GM12875 (cell line): ENCODE data around the gene FUBP1.

ENCODE experiments used
- H3K4me3 ChIP-seq: one replicate; pipeline ENCODE4 v1.5.1; 2011; ENCODE audit warnings: low read depth, low read length, control low read depth
- TF ChIP-seq, protein P1 (sequence below): IDR thresholded peaks from 2 replicates; pipeline ENCODE4 v1.5.1; 2011; ENCODE audit warnings: low read depth, mild to moderate bottlenecking, control low read depth, inconsistent platforms, low read length, moderate library complexity, borderline replicate concordance; ENCODE audit not compliant: insufficient read depth

Gene FUBP1

GRCh38 chr1:77976433-77977076 lies 2.3 kb downstream of the FUBP1 start:
- peak overlapping the region; percentile 58 for H3K4me3 ChIP-seq
- TF ChIP-seq, protein P1, sequence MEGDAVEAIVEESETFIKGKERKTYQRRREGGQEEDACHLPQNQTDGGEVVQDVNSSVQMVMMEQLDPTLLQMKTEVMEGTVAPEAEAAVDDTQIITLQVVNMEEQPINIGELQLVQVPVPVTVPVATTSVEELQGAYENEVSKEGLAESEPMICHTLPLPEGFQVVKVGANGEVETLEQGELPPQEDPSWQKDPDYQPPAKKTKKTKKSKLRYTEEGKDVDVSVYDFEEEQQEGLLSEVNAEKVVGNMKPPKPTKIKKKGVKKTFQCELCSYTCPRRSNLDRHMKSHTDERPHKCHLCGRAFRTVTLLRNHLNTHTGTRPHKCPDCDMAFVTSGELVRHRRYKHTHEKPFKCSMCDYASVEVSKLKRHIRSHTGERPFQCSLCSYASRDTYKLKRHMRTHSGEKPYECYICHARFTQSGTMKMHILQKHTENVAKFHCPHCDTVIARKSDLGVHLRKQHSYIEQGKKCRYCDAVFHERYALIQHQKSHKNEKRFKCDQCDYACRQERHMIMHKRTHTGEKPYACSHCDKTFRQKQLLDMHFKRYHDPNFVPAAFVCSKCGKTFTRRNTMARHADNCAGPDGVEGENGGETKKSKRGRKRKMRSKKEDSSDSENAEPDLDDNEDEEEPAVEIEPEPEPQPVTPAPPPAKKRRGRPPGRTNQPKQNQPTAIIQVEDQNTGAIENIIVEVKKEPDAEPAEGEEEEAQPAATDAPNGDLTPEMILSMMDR: no peak

GRCh38 chr1:77975907-77976306 lies 3.0 kb downstream of the FUBP1 start:
- TF ChIP-seq, protein P1: no peak
- H3K4me3 ChIP-seq: no peak overlapping the region

DNA sequence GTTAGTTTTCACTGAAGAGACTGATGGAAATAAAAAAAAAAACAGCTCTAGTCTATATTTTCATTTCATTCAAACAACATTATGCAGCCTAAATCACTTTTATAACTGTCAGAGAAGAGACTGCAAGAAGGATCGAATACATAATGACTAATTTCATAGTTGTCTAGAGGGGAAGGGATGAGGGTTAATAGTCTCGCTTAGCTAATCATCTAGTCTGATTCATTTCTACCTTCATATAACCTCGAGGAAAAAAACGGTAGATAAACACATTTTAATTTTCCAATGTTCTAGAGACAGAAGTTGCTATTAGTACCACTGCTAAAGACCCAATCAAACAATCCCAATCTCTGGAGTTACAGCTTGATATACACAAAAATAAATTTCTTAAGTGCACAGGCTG lies 3.5 kb downstream of the FUBP1 start:
- TF ChIP-seq, protein P1: no peak
- H3K4me3 ChIP-seq: no peak overlapping the region

DNA sequence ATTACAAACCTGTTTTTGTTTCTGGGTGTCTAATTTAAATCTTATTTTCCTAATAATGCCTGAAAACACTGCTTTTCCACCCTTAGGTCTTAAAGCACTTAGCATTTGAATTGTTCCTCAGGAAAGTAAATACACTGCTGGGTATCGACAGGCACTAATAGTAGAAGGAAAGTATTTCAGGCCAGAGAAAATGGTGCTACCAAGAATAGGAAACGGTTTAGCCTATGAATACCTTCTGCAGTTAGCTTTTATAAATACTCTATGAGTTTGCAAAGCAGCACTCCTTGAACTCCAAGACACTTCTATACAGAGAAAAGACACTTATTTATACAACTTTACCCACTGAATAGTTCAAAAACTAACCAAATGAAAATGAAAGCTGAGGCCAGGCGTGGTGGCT lies 6.8 kb downstream of the FUBP1 start:
- H3K4me3 ChIP-seq: no peak overlapping the region
- TF ChIP-seq, protein P1: no peak

GRCh38 chr1:77970192-77970591 lies 8.7 kb downstream of the FUBP1 start:
- H3K4me3 ChIP-seq: no peak overlapping the region
- TF ChIP-seq, protein P1: no peak

DNA sequence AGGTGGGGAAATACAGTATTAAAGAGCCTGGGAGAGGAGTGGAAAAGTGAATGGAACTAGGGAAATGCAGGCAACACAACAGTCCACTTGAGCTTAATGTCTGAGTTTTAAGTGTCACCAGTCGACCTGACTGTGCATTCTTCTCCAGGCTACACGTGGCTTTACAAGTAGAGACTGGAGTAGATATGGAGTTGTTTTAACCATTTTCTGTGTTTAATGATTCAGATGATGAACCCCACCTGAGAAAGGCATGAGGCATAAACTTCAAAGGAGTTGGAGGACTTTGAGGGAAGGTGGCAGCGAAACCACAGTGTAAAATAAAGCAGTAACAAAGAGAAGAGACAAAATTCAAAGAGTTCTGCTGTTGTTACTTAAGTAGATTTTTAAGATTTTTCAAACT lies 12.6 kb downstream of the FUBP1 start:
- TF ChIP-seq, protein P1: no peak
- H3K4me3 ChIP-seq: no peak overlapping the region

- TF ChIP-seq, protein P1: no peak
- no peak overlapping the region for H3K4me3 ChIP-seq
These were observed 17.5 kb downstream of the FUBP1 start for GRCh38 chr1:77961392-77961791.
